Stomach (tissue), 4 donors: ENCODE results near the gene DAPK2.

Experiments used
- CTCF ChIP-seq, 7 experiments: fragments of 450-650 bp in 4 of 7; fragments of 200-600 bp in 3 of 7; sonication (generic) in 3 of 7; IDR thresholded peaks; one replicate each; pipeline ENCODE4 v1.5.1; 2016 to 2019; ENCODE audit warnings: antibody characterized with exemption in 7 of 7, control low read depth in 2 of 7, mild to moderate bottlenecking in 1 of 7
- EP300 ChIP-seq: sonication (generic); formaldehyde crosslinking; IDR thresholded peaks from one replicate; pipeline ENCODE4 v1.6.1; 2017; ENCODE audit warnings: antibody characterized with exemption
- POLR2A ChIP-seq, 4 donors: fragments of 450-650 bp; IDR thresholded peaks; one replicate each; pipeline ENCODE4 v1.6.1; 2016; ENCODE audit warnings: antibody characterized with exemption in 4 of 4, control low read depth in 2 of 4, mild to moderate bottlenecking in 1 of 4, moderate library complexity in 1 of 4

DNA sequence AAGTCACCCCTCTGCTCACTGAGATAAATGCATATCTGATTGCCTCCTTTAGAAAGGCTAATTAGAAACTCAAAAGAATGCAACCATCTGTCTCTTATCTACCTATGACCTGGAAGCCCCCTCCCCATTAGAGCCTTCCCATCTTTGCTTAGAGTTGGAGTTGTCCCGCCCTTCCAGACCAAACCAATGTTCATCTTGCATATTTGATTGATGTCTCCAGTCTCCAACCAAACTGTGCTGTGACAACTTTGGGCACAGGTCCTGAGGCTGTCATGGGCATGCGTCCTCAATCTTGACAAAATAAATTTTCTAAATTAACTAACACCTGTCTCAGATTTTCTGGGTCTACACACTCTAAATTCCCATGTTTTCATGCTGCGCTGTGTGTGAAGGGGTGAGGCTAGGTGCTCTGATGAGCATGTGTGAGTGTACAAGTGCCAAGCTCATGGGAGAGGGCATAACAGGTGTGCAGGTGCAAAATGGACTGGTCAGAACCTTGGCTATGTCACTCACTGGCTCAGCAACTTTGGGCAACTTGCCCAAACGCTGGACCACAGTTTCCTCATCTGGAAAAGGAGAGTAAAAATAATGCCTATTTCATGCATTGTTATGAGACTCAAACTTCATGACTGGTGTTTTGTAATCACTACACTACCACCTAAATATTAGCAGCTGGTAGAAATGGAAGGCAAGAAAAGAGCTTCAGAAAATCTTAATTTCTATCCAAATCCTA, 7.2 kb downstream of the DAPK2 start:
- TF ChIP-seq CTCF (IDR thresholded peaks at IDR 0.05) (no peak), EP300 (no peak), POLR2A (IDR thresholded peaks at IDR 0.05) (no peak)
